ENCODE measurements around the gene CALCOCO1. TPM values are rescaled to one million over a fixed set of nuclear protein-coding genes. Genes with fewer than 3 reads are reported as not detected.

Gene CALCOCO1
- total RNA-seq, 1 experiment from 2014 or later: 27.0 TPM

DNA sequence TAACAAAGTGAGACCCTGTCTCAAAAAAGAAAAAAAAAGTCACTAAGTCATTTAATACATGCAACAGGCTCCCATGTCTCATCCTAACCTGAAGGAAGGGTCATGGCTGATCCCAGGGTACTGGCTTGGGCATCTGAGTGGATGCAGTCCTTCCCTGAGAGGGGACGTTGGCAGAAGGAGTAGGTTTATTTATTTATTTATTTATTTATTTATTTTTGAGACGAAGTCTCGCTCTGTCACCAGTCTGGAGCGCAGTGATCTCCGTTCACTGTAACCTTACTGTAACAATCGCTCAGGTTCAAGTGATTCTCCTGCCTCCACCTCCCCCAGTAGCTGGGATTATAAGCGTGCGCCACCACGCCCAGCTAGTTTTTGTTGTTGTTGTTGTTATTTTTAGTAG, 7.2 kb upstream of the CALCOCO1 start (continued):
- TF ChIP-seq, protein P1, sequence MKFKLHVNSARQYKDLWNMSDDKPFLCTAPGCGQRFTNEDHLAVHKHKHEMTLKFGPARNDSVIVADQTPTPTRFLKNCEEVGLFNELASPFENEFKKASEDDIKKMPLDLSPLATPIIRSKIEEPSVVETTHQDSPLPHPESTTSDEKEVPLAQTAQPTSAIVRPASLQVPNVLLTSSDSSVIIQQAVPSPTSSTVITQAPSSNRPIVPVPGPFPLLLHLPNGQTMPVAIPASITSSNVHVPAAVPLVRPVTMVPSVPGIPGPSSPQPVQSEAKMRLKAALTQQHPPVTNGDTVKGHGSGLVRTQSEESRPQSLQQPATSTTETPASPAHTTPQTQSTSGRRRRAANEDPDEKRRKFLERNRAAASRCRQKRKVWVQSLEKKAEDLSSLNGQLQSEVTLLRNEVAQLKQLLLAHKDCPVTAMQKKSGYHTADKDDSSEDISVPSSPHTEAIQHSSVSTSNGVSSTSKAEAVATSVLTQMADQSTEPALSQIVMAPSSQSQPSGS (CRISPR knock-in tag; IDR thresholded peaks at IDR 0.05; ENCODE audit: borderline replicate concordance, low read depth): no peak
- no peak for TF ChIP-seq MXD4 (CRISPR knock-in tag; IDR thresholded peaks at IDR 0.05; ENCODE audit: borderline replicate concordance)
- TF ChIP-seq, protein P2, sequence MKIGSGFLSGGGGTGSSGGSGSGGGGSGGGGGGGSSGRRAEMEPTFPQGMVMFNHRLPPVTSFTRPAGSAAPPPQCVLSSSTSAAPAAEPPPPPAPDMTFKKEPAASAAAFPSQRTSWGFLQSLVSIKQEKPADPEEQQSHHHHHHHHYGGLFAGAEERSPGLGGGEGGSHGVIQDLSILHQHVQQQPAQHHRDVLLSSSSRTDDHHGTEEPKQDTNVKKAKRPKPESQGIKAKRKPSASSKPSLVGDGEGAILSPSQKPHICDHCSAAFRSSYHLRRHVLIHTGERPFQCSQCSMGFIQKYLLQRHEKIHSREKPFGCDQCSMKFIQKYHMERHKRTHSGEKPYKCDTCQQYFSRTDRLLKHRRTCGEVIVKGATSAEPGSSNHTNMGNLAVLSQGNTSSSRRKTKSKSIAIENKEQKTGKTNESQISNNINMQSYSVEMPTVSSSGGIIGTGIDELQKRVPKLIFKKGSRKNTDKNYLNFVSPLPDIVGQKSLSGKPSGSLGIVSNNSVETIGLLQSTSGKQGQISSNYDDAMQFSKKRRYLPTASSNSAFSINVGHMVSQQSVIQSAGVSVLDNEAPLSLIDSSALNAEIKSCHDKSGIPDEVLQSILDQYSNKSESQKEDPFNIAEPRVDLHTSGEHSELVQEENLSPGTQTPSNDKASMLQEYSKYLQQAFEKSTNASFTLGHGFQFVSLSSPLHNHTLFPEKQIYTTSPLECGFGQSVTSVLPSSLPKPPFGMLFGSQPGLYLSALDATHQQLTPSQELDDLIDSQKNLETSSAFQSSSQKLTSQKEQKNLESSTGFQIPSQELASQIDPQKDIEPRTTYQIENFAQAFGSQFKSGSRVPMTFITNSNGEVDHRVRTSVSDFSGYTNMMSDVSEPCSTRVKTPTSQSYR (CRISPR knock-in tag; IDR thresholded peaks at IDR 0.05): no peak
- no peak for TF ChIP-seq NFYB (CRISPR knock-in tag; conservative IDR thresholded peaks at IDR 0.05; ENCODE audit: low read depth)
- no peak for TF ChIP-seq ZNF263 (CRISPR knock-in tag; IDR thresholded peaks at IDR 0.05; ENCODE audit: low read depth)
- no peak for TF ChIP-seq ATF1 (CRISPR knock-in tag; IDR thresholded peaks at IDR 0.05)
- no peak for TF ChIP-seq CREM (CRISPR knock-in tag; IDR thresholded peaks at IDR 0.05)
- TF ChIP-seq KAT7 (CRISPR knock-in tag; IDR thresholded peaks at IDR 0.05; ENCODE audit: borderline replicate concordance): no peak
- no peak for TF ChIP-seq ZNF121 (CRISPR knock-in tag; IDR thresholded peaks at IDR 0.05)
- TF ChIP-seq NR3C1 (CRISPR knock-in tag; conservative IDR thresholded peaks at IDR 0.05; ENCODE audit: low read depth): no peak
- TF ChIP-seq CREB1 (CRISPR knock-in tag; IDR thresholded peaks at IDR 0.05): no peak
- no peak for TF ChIP-seq SMAD4 (CRISPR knock-in tag; IDR thresholded peaks at IDR 0.05)
- TF ChIP-seq, protein P3, sequence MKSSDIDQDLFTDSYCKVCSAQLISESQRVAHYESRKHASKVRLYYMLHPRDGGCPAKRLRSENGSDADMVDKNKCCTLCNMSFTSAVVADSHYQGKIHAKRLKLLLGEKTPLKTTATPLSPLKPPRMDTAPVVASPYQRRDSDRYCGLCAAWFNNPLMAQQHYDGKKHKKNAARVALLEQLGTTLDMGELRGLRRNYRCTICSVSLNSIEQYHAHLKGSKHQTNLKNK (CRISPR knock-in tag; IDR thresholded peaks at IDR 0.05): no peak
- TF ChIP-seq NR1H2 (CRISPR knock-in tag; IDR thresholded peaks at IDR 0.05): no peak
- no peak for TF ChIP-seq GRHL2 (CRISPR knock-in tag; IDR thresholded peaks at IDR 0.05; ENCODE audit: insufficient replicate concordance, severe bottlenecking)

DNA sequence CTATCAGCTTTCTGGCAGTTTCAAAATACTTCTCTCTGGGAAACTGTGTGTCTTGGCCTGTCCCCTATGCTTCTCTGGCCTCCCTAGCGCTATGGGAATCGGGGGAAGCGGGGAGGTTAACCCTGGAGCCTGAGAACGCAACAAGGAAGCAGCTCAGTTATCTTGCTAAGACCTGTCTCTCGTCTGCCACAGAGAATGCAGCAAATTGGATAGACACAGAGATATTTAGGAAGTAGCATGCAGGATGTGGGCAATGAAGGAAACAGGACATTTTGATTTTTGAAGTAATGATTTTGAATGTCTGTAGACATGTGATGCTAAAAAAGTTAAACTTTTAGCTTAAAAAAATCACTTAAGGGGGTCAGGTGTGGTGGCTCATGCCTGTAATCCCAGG, 6.6 kb upstream of the CALCOCO1 start:
- Mint-ChIP-seq H3K36me3 (no peaks in the 10 kb centered on the region), H3K27me3 (ENCODE audit: low read depth) (peaks cover 10% of the 10 kb centered on the region), H3K4me1 (peaks cover 15% of the 10 kb centered on the region), H3K4me3 (no peak overlapping the region), H3K9me3 (peaks cover 4% of the 10 kb centered on the region), H3K27ac (no peak overlapping the region)
- DNase-seq (ENCODE audit: low spot score) (no peak), ATAC-seq (no peak)
- ChIA-PET POLR2A (no interaction called here), CTCF (interaction anchor here (0.6 to 13.8 kb wide), 5 partner anchors 11 to 1908 kb away, joined by 4 to 191 read pairs (median 9); no protein-coding TSS in a partner anchor)
- TF ChIP-seq CBFB (CRISPR knock-in tag; IDR thresholded peaks at IDR 0.05; ENCODE audit: low read depth): no peak

DNA sequence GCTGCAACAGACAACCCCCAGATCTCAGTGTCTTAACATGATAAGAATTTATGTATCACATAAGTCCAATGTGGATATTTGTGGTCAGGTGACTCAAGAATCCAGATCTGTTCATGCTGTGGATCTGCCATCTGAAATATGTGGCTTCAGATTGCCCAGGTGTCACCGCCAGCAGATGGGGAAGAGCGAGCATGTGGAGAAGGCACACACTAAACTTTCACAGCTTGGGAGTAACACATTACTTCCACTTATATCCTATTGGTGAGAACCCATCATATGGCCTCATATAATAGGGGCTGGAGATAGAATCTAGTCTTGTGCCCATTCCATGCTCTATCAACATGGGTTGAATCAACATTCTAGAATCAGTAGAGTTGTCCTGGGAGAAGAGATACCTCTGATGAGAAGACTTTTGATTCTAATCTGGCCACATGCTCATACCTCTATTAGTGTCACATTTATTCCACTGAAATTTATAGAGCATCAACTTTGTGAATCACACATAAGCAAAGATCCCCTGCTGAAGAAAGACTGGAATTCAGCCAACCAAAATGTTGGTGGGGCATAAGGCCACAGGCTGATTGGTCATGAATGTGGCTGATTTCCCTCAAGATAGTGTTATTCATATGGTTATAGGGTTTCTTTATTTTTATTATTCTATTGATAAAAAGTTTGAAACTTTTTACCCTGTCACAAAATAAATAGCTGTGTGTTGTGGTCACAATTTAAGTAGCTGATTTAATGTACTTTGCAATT, 6.0 kb upstream of the CALCOCO1 start:
- Mint-ChIP-seq H3K27me3 (ENCODE audit: low read depth) (peaks cover 10% of the 10 kb centered on the region), H3K27ac (no peak overlapping the region), H3K36me3 (no peaks in the 10 kb centered on the region), H3K4me3 (no peak overlapping the region), H3K4me1 (peaks cover 18% of the 10 kb centered on the region), H3K9me3 (peaks cover 4% of the 10 kb centered on the region)
- no peak for DNase-seq (ENCODE audit: low spot score)
- ATAC-seq: no peak
- ChIA-PET POLR2A (no interaction called here), CTCF (interaction anchor here (0.6 to 13.8 kb wide), 6 partner anchors 12 to 1907 kb away, joined by 4 to 191 read pairs (median 8); no protein-coding TSS in a partner anchor)
- TF ChIP-seq RORB (CRISPR knock-in tag; IDR thresholded peaks at IDR 0.05): no peak
- no peak for TF ChIP-seq NFE2L1 (CRISPR knock-in tag; IDR thresholded peaks at IDR 0.05)
- TF ChIP-seq, protein P4, sequence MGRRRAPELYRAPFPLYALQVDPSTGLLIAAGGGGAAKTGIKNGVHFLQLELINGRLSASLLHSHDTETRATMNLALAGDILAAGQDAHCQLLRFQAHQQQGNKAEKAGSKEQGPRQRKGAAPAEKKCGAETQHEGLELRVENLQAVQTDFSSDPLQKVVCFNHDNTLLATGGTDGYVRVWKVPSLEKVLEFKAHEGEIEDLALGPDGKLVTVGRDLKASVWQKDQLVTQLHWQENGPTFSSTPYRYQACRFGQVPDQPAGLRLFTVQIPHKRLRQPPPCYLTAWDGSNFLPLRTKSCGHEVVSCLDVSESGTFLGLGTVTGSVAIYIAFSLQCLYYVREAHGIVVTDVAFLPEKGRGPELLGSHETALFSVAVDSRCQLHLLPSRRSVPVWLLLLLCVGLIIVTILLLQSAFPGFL (CRISPR knock-in tag; IDR thresholded peaks at IDR 0.05; ENCODE audit: borderline replicate concordance): no peak
- TF ChIP-seq, protein P5, sequence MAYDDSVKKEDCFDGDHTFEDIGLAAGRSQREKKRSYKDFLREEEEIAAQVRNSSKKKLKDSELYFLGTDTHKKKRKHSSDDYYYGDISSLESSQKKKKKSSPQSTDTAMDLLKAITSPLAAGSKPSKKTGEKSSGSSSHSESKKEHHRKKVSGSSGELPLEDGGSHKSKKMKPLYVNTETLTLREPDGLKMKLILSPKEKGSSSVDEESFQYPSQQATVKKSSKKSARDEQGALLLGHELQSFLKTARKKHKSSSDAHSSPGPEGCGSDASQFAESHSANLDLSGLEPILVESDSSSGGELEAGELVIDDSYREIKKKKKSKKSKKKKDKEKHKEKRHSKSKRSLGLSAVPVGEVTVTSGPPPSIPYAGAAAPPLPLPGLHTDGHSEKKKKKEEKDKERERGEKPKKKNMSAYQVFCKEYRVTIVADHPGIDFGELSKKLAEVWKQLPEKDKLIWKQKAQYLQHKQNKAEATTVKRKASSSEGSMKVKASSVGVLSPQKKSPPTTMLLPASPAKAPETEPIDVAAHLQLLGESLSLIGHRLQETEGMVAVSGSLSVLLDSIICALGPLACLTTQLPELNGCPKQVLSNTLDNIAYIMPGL (CRISPR knock-in tag; IDR thresholded peaks at IDR 0.05): no peak
- TF ChIP-seq RELA (CRISPR knock-in tag; IDR thresholded peaks at IDR 0.05; ENCODE audit: borderline replicate concordance): no peak
- TF ChIP-seq ZNF423 (CRISPR knock-in tag; IDR thresholded peaks at IDR 0.05): no peak
- no peak for TF ChIP-seq NFATC4 (CRISPR knock-in tag; IDR thresholded peaks at IDR 0.05)

Data from WTC11 (cell line).